HG03095 (cell line): ENCODE results near the gene NEK9.
"Not testable (repeated sequence)": the region's sequence is repeated elsewhere in the genome, so short reads cannot be mapped to it uniquely, and the experiment has no call there.

ENCODE experiments used
- ATAC-seq: cut with Tn5 transposase; IDR thresholded peaks from one replicate; pipeline ENCODE4 v1.9.1; 2021; ENCODE audit warnings: moderate library complexity; ENCODE audit not compliant: unreplicated experiment

Gene NEK9

GRCh38 chr14:75068294-75069120 is 58.3 kb downstream of the NEK9 start:
- ATAC-seq = no peak

GRCh38 chr14:75067765-75068164 is 59.1 kb downstream of the NEK9 start:
- ATAC-seq = not testable (repeated sequence)

- no peak for ATAC-seq
These were observed 59.6 kb downstream of the NEK9 start for GRCh38 chr14:75067212-75067611.

- no peak for ATAC-seq
These were observed 60.2 kb downstream of the NEK9 start for GRCh38 chr14:75066691-75067090.

GRCh38 chr14:75064205-75064567 is 62.7 kb downstream of the NEK9 start:
- ATAC-seq = no peak

- ATAC-seq = peak; percentile 92
These were observed 63.2 kb downstream of the NEK9 start, which contains the start of gene ACYP1 for GRCh38 chr14:75063491-75064204. Gene ACYP1, minus strand, starts transcription at chr14:75064024. Its CDS starts 471 bp downstream, at chr14:75063553.

- no peak for ATAC-seq
These were observed 63.8 kb downstream of the NEK9 start for GRCh38 chr14:75063013-75063412.

- no peak for ATAC-seq
These were observed 66.4 kb downstream of the NEK9 start for GRCh38 chr14:75060420-75060819.

GRCh38 chr14:75059642-75060041 is 67.2 kb downstream of the NEK9 start:
- no peak for ATAC-seq

GRCh38 chr14:75054421-75054820 is 72.4 kb downstream of the NEK9 start:
- ATAC-seq = no peak

GRCh38 chr14:75053396-75054291 is 73.2 kb downstream of the NEK9 start:
- no peak for ATAC-seq

- no peak for ATAC-seq
These were observed 75.3 kb downstream of the NEK9 start for GRCh38 chr14:75051556-75051899.

- peak; percentile 54 for ATAC-seq
These were observed 75.8 kb downstream of the NEK9 start, which contains the start of gene MLH3 for GRCh38 chr14:75050852-75051555. Gene MLH3, minus strand, starts transcription at chr14:75051467. Its CDS starts 1,812 bp downstream, at chr14:75049655.

- ATAC-seq = no peak
These were observed 77.1 kb downstream of the NEK9 start for GRCh38 chr14:75049731-75050201.

GRCh38 chr14:75049136-75049535 is 77.7 kb downstream of the NEK9 start:
- no peak for ATAC-seq

GRCh38 chr14:75048101-75048500 is 78.7 kb downstream of the NEK9 start:
- no peak for ATAC-seq

GRCh38 chr14:75047506-75047905 is 79.3 kb downstream of the NEK9 start:
- no peak for ATAC-seq

- no peak for ATAC-seq
These were observed 79.9 kb downstream of the NEK9 start for GRCh38 chr14:75046899-75047298.

- ATAC-seq = no peak
These were observed 80.6 kb downstream of the NEK9 start for GRCh38 chr14:75046275-75046674.

- ATAC-seq = no peak
These were observed 82.1 kb downstream of the NEK9 start for GRCh38 chr14:75044752-75045151.
